ENCODE data around the gene PEX7.

GRCh38 chr6:136777651-136778050 lies 44.7 kb upstream of the PEX7 start:
- TF ChIP-seq CTCF (IDR thresholded peaks at IDR 0.05) (no peak), POLR2A (IDR thresholded peaks at IDR 0.05) (no peak)

Measured in vagina (tissue), 2 donors.